Thyroid gland (tissue), 4 donors: Measurements from ENCODE around the gene ATP6V1A.

Experiments used
- POLR2A ChIP-seq, 2 donors: fragments of 450-650 bp; IDR thresholded peaks; one replicate each; pipeline ENCODE4 v1.6.1; 2017; ENCODE audit warnings: antibody characterized with exemption in 2 of 2, mild to moderate bottlenecking in 2 of 2, moderate library complexity in 1 of 2
- TF ChIP-seq, protein P1 (sequence below), 6 experiments: fragments of 200-600 bp in 3 of 6; fragments of 450-650 bp in 3 of 6; sonication (generic) in 3 of 6; IDR thresholded peaks; one replicate each; pipeline ENCODE4 v1.5.1; 2016 to 2019; ENCODE audit warnings: antibody characterized with exemption in 6 of 6, mild to moderate bottlenecking in 2 of 6, inconsistent platforms in 1 of 6, moderate library complexity in 1 of 6

DNA sequence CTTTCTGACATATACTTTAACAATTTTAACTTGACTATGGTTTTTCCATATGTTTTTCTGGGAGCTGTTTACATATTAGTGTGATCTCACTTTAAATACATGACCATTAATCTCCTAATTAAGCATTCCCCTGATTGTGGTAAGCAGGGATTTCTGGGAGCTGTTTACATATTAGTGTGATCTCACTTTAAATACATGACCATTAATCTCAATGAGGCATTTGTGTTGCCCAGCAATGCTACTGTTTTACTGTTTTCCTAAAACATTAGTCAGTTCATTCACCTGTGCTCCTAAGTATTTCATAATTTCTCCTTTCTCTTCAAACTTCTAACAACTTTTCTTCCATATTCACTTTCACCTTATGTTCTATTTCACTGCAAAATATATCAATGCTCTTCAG is 88.1 kb downstream of the ATP6V1A start:
- TF ChIP-seq, protein P1, sequence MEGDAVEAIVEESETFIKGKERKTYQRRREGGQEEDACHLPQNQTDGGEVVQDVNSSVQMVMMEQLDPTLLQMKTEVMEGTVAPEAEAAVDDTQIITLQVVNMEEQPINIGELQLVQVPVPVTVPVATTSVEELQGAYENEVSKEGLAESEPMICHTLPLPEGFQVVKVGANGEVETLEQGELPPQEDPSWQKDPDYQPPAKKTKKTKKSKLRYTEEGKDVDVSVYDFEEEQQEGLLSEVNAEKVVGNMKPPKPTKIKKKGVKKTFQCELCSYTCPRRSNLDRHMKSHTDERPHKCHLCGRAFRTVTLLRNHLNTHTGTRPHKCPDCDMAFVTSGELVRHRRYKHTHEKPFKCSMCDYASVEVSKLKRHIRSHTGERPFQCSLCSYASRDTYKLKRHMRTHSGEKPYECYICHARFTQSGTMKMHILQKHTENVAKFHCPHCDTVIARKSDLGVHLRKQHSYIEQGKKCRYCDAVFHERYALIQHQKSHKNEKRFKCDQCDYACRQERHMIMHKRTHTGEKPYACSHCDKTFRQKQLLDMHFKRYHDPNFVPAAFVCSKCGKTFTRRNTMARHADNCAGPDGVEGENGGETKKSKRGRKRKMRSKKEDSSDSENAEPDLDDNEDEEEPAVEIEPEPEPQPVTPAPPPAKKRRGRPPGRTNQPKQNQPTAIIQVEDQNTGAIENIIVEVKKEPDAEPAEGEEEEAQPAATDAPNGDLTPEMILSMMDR (IDR thresholded peaks at IDR 0.05): no peak
- TF ChIP-seq POLR2A (IDR thresholded peaks at IDR 0.05): no peak
